Urinary bladder (tissue), 4 donors: ENCODE results near the gene KRTAP26-1. TPM values are rescaled to one million over a fixed set of nuclear protein-coding genes. Genes with fewer than 3 reads are reported as not detected.

Source experiments
- DNase-seq: peaks from one replicate; pipeline ENCODE4 v3.0.0-alpha.2; 2015; ENCODE audit errors: extremely low spot score
- H3K27ac ChIP-seq: one replicate; pipeline ENCODE4 v1.5.1; 2013; ENCODE audit warnings: low read depth, mild to moderate bottlenecking, moderate library complexity
- H3K36me3 ChIP-seq: one replicate; pipeline ENCODE4 v1.6.1; 2013; ENCODE audit warnings: mild to moderate bottlenecking, moderate library complexity; ENCODE audit not compliant: insufficient read depth
- H3K4me1 ChIP-seq: one replicate; pipeline ENCODE4 v1.6.1; 2013; ENCODE audit warnings: mild to moderate bottlenecking, moderate library complexity; ENCODE audit not compliant: insufficient read depth
- H3K4me3 ChIP-seq: one replicate; pipeline ENCODE4 v1.5.1; 2013; ENCODE audit warnings: low read depth, low read length
- WGBS: extraction: QIAGEN DNeasy Blood & Tissue Kit; methylation state at CpG from one replicate; pipeline ENCODE4 v1.1.7; 2013; 5-methylcytosine and 5-hydroxymethylcytosine counted together
- polyA plus RNA-seq: library from polyadenylated mRNA; stranded (reverse); fragments of 200-250 nt; gene quantifications from one replicate; pipeline ENCODE4 v1.2.3, GENCODE V29; 2013
- small RNA-seq: library from RNA; depleted of rRNA; stranded (forward); fragments of <200 nt; gene quantifications from one replicate; pipeline ENCODE3, GENCODE V24; 2014
- total RNA-seq: library from RNA; depleted of rRNA; stranded (reverse); fragments of >200 nt; gene quantifications from one replicate; pipeline ENCODE4 v1.2.3, GENCODE V29; 2014
- donor health status: healthy with polysubstance abuse.
- donor health status: healthy.

Gene KRTAP26-1
- total and polyA plus RNA-seq, 2 donors, result not detected

- no peaks in the 10 kb centered on the region for H3K4me1 ChIP-seq
- H3K4me3 ChIP-seq, result no peak overlapping the region
- H3K27ac ChIP-seq, result no peak overlapping the region
- no peaks in the 10 kb centered on the region for H3K36me3 ChIP-seq
- 91% methylated on average over 2 of the region's 2 CpGs for WGBS
- DNase-seq, result no peak
These were observed 12.6 kb upstream of the KRTAP26-1 start for GRCh38 chr21:30332681-30333080.

- DNase-seq, result no peak
- no peak overlapping the region for H3K4me3 ChIP-seq
- 77% methylated on average over 4 of the region's 4 CpGs for WGBS
- H3K36me3 ChIP-seq, result no peaks in the 10 kb centered on the region
- no peak overlapping the region for H3K27ac ChIP-seq
- no peaks in the 10 kb centered on the region for H3K4me1 ChIP-seq
These were observed 9.2 kb upstream of the KRTAP26-1 start for GRCh38 chr21:30329203-30329875.

GRCh38 chr21:30326390-30326789, 6.3 kb upstream of the KRTAP26-1 start:
- Histone ChIP-seq H3K36me3 (no peaks in the 10 kb centered on the region), H3K4me3 (no peak overlapping the region), H3K27ac (no peak overlapping the region), H3K4me1 (no peaks in the 10 kb centered on the region)
- no peak for DNase-seq

DNA sequence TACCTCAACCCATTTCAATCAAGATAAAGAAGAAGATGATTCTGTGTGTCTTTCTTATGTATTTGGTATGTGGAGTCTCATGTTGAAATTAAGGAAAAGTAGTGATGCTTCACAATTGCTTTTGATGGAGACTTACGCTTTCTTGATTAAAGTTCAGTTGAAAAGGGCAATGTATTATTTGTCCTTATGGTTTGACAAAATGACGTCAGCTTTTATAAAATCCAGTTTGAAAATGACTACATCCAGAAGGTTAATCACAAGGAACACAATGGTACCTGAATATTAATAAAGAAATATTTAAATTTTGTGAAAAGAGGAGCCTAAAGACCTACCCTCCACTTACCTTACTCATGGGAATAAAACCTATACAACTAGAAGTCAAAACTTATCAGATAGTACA, 4.4 kb downstream of the KRTAP26-1 start:
- DNase-seq, result no peak
- Histone ChIP-seq H3K36me3 (no peaks in the 10 kb centered on the region), H3K4me1 (no peaks in the 10 kb centered on the region), H3K27ac (no peak overlapping the region), H3K4me3 (no peak overlapping the region)
- WGBS, result 93% methylated on average over 2 of the region's 2 CpGs

DNA sequence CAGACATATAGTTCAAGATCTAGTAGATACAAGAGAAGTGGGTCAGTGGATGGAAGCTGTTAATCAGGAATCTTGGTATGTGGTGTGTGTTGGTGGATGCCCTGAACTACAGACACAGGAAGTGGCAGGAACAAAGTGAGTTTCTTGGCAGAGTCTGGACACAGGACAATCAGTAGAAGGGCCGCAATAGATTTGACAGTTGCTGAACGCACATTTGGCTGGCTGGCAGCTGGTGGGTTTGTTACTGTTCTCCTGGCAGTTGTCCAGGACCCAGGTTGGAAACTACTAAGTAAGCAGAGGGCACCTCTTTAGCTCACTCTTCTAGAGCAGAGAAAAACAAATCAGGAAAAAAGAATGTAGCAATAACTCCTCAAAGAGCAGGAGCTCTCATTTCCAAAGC, 13.2 kb downstream of the KRTAP26-1 start:
- Histone ChIP-seq H3K4me1 (no peaks in the 10 kb centered on the region), H3K36me3 (no peaks in the 10 kb centered on the region), H3K4me3 (no peak overlapping the region), H3K27ac (no peak overlapping the region)
- no peak for DNase-seq
- 44% methylated on average over 2 of the region's 2 CpGs for WGBS

DNA sequence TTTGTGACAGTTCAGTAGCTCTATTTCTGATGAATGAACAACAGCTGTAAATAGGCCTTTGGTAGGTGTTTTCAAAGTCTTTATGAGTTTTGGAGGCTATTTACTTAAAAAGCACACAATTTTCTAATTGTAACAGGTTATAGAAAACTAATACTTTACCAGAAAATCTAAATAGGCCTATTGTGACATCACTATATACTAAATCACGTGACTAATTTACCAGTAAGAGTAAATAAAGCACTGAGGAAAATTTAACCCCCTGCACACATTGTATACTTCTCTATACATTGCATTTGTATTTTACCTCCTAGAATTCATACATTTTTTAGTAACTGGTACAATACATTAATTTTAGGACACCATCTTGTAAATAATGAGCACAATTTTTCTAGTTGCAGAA, 15.0 kb downstream of the KRTAP26-1 start:
- DNase-seq, result no peak
- Histone ChIP-seq H3K4me1 (no peaks in the 10 kb centered on the region), H3K36me3 (no peaks in the 10 kb centered on the region), H3K4me3 (no peak overlapping the region), H3K27ac (no peak overlapping the region)
- 39% methylated on average over 1 of the region's 1 CpG for WGBS

GRCh38 chr21:30289215-30289614, 30.9 kb downstream of the KRTAP26-1 start, which contains the start of gene KRTAP25-1:
Gene KRTAP25-1, minus strand, starts transcription at chr21:30289514. Its CDS starts 24 bp downstream, at chr21:30289490.
- H3K4me1 ChIP-seq, result no peaks in the 10 kb centered on the region
- no peaks in the 10 kb centered on the region for H3K36me3 ChIP-seq
- no peak for DNase-seq
- WGBS, result 94% methylated on average over 2 of the region's 2 CpGs
- H3K27ac ChIP-seq, result no peak within 1 kb of the TSS
- H3K4me3 ChIP-seq, result no peak within 1 kb of the TSS

GRCh38 chr21:30282850-30283249, 37.3 kb downstream of the KRTAP26-1 start, which contains the start of gene KRTAP24-1:
Gene KRTAP24-1, minus strand, starts transcription at chr21:30282950. Its CDS starts 18 bp downstream, at chr21:30282932.
- WGBS, result 61% methylated on average over 3 of the region's 3 CpGs
- Histone ChIP-seq H3K36me3 (no peaks in the 10 kb centered on the region), H3K4me1 (no peaks in the 10 kb centered on the region), H3K4me3 (no peak within 1 kb of the TSS), H3K27ac (no peak within 1 kb of the TSS)
- DNase-seq, result no peak

DNA sequence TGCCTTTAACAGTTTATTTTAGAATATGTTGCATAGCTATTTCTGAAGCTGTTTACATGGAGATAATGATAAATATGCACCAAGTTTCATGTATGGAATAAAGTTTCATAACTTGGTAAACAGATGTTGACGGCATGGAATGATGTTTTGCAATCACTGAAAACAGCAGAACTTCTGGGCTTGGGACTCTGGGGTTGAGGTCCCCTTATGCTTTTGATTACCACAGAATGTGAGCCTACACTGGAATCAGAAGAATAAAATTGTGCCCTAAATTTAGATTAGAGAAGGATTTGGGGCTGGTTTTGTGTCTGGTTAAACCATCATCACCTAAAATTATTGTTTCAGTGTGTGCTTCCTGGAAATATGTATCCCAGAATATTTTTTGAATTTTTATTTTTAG, 48.5 kb downstream of the KRTAP26-1 start:
- WGBS, result 53% methylated on average over 1 of the region's 1 CpG
- Histone ChIP-seq H3K4me1 (no peaks in the 10 kb centered on the region), H3K27ac (no peak overlapping the region), H3K4me3 (no peak overlapping the region), H3K36me3 (no peaks in the 10 kb centered on the region)
- DNase-seq, result no peak

DNA sequence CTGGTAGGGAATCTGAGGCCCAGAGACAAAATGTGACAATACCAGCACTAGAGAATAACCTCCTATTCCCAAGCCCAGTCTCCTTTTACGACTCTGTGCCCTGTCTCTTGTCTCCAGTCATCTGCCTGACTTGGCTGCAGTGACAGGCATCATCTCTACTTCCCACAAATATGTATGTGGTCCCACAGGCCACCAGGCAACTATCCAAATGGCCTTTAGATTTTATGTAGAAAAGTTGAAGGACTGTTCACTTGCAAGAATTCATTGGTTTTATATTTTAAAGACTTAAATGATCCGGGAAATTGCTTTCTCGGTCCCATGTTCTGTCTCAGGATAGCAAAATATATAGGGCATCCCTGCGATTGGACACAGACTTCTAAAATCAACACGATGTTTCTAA, 49.0 kb downstream of the KRTAP26-1 start:
- no peak for DNase-seq
- H3K4me1 ChIP-seq, result no peaks in the 10 kb centered on the region
- H3K36me3 ChIP-seq, result no peaks in the 10 kb centered on the region
- H3K27ac ChIP-seq, result no peak overlapping the region
- no peak overlapping the region for H3K4me3 ChIP-seq
- WGBS, result 42% methylated on average over 5 of the region's 5 CpGs

DNA sequence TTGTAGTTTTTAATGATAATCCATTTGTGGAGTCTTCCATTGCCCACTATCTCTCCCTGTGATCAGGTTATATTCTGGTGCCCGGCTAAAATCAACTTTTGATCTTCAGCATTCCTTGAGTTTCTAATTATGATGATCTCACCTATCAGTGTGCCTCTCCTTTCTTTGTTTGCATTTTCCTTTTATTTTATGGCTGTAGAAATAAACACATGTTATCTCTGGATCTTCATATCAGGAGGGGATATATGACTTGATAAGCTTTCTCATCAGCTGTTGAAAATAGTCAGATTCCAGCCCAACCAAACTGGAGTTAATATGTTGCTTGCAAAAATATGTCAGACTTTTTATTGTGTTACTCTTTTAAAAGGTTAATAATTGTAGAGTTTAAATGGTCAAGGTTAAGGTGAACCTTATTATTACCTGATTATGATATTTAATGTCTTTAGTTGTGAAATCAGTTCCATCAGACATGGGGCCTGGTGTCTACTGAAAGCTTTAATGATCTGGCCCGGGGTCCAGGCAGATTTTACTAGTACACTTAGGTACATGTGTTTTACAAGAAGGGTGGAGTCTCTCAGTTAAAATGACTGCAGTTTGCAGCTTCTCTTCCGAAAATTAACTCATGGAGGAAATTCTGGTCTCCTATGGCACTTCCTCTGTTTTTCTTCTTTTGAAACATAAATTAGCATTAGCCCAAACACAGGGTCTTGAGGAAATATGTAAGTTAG, 50.1 kb downstream of the KRTAP26-1 start:
- Histone ChIP-seq H3K4me1 (no peaks in the 10 kb centered on the region), H3K27ac (no peak overlapping the region), H3K36me3 (no peaks in the 10 kb centered on the region), H3K4me3 (no peak overlapping the region)
- WGBS, result 38% methylated on average over 3 of the region's 3 CpGs
- no peak for DNase-seq

Small RNA genes lying within 50 kb of the gene (small RNA-seq; reads per million reads assigned to genes)
- gene KRTAP23-1, result not detected

Other genes starting within 250 kb of the KRTAP26-1 start
- gene CLDN17, start 153.5 kb downstream of the KRTAP26-1 start, total RNA-seq, result not detected
- not detected for gene CLDN17, start 153.5 kb downstream of the KRTAP26-1 start, polyA plus RNA-seq
- 1.6 TPM for gene CLDN8, start 104.2 kb downstream of the KRTAP26-1 start, total RNA-seq
- gene CLDN8, start 104.2 kb downstream of the KRTAP26-1 start, polyA plus RNA-seq, result 0.04 TPM
- gene KRTAP24-1, start 37.4 kb downstream of the KRTAP26-1 start, total RNA-seq, result not detected
- not detected for gene KRTAP24-1, start 37.4 kb downstream of the KRTAP26-1 start, polyA plus RNA-seq
- not detected for gene KRTAP25-1, start 30.8 kb downstream of the KRTAP26-1 start, total RNA-seq
- not detected for gene KRTAP25-1, start 30.8 kb downstream of the KRTAP26-1 start, polyA plus RNA-seq
- gene KRTAP27-1, start 17.4 kb upstream of the KRTAP26-1 start, total RNA-seq, result not detected
- gene KRTAP27-1, start 17.4 kb upstream of the KRTAP26-1 start, polyA plus RNA-seq, result not detected
- gene KRTAP23-1, start 28.3 kb upstream of the KRTAP26-1 start, total RNA-seq, result not detected
- not detected for gene KRTAP23-1, start 28.3 kb upstream of the KRTAP26-1 start, polyA plus RNA-seq
- not detected for gene KRTAP13-2, start 52.0 kb upstream of the KRTAP26-1 start, total RNA-seq
- gene KRTAP13-2, start 52.0 kb upstream of the KRTAP26-1 start, polyA plus RNA-seq, result not detected
- gene KRTAP13-1, start 75.7 kb upstream of the KRTAP26-1 start, total RNA-seq, result not detected
- gene KRTAP13-1, start 75.7 kb upstream of the KRTAP26-1 start, polyA plus RNA-seq, result not detected
- not detected for gene KRTAP13-3, start 105.6 kb upstream of the KRTAP26-1 start, total RNA-seq
- not detected for gene KRTAP13-3, start 105.6 kb upstream of the KRTAP26-1 start, polyA plus RNA-seq
- gene KRTAP13-4, start 109.9 kb upstream of the KRTAP26-1 start, total RNA-seq, result not detected
- not detected for gene KRTAP13-4, start 109.9 kb upstream of the KRTAP26-1 start, polyA plus RNA-seq
- gene KRTAP15-1, start 120.0 kb upstream of the KRTAP26-1 start, total RNA-seq, result not detected
- gene KRTAP15-1, start 120.0 kb upstream of the KRTAP26-1 start, polyA plus RNA-seq, result not detected
- gene KRTAP19-1, start 160.1 kb upstream of the KRTAP26-1 start, total RNA-seq, result not detected
- not detected for gene KRTAP19-1, start 160.1 kb upstream of the KRTAP26-1 start, polyA plus RNA-seq
- gene KRTAP19-2, start 167.1 kb upstream of the KRTAP26-1 start, total RNA-seq, result not detected
- gene KRTAP19-2, start 167.1 kb upstream of the KRTAP26-1 start, polyA plus RNA-seq, result not detected
- not detected for gene KRTAP19-3, start 171.7 kb upstream of the KRTAP26-1 start, total RNA-seq
- not detected for gene KRTAP19-3, start 171.7 kb upstream of the KRTAP26-1 start, polyA plus RNA-seq
- gene KRTAP19-4, start 176.8 kb upstream of the KRTAP26-1 start, total RNA-seq, result not detected
- not detected for gene KRTAP19-4, start 176.8 kb upstream of the KRTAP26-1 start, polyA plus RNA-seq
- not detected for gene KRTAP19-5, start 181.8 kb upstream of the KRTAP26-1 start, total RNA-seq
- not detected for gene KRTAP19-5, start 181.8 kb upstream of the KRTAP26-1 start, polyA plus RNA-seq
- gene KRTAP19-6, start 221.5 kb upstream of the KRTAP26-1 start, total RNA-seq, result not detected
- gene KRTAP19-6, start 221.5 kb upstream of the KRTAP26-1 start, polyA plus RNA-seq, result not detected
- gene KRTAP19-7, start 241.0 kb upstream of the KRTAP26-1 start, total RNA-seq, result not detected
- not detected for gene KRTAP19-7, start 241.0 kb upstream of the KRTAP26-1 start, polyA plus RNA-seq